ENCODE results near the gene GET4. TPM values are rescaled to one million over a fixed set of nuclear protein-coding genes. Genes with fewer than 3 reads are reported as not detected.

The GET4 gene
- total and polyA plus RNA-seq, 2 of the 4 experiments (the other 2 are of a cell fraction): 11.3 to 30.9 TPM

- peaks cover 2% of the 10 kb centered on the region; the same call in 1 of the 2 replicates for H3K4me1 ChIP-seq (ENCODE audit: control insufficient read depth, insufficient read depth, low read length)
- no peak overlapping the region for H3K23ac ChIP-seq (ENCODE audit: low read depth, low read length)
- H4K5ac ChIP-seq (ENCODE audit: low read depth, low read length): no peak overlapping the region
- no peak overlapping the region for H2AFZ ChIP-seq (replicated peaks; ENCODE audit: low read length, poor library complexity)
- TF ChIP-seq MAFK (IDR thresholded peaks at IDR 0.05; ENCODE audit: low read depth, low read length) (no peak), POLR2A (IDR thresholded peaks at IDR 0.05; ENCODE audit: low read depth, low read length) (no peak), NFE2L2 (IDR thresholded peaks at IDR 0.05; ENCODE audit: low read depth, low read length) (no peak), ELK1 (IDR thresholded peaks at IDR 0.05; ENCODE audit: borderline replicate concordance, low read depth, low read length) (no peak), CEBPB (IDR thresholded peaks at IDR 0.05; ENCODE audit: low read depth, low read length) (no peak), CTCF (conservative IDR thresholded peaks at IDR 0.05; ENCODE audit: low read depth, low read length) (no peak)
- ChIA-PET CTCF (no interaction called here), POLR2A (ENCODE audit: unreplicated experiment) (no interaction called here)
- no peak overlapping the region for H2AK9ac ChIP-seq (replicated peaks; ENCODE audit: low read depth, low read length, poor library complexity)
- H3K9ac ChIP-seq (ENCODE audit: low read depth, low read length): no peak overlapping the region
- in situ Hi-C loops (cut with MboI; ENCODE audit: low sequenced_read_pairs) (no loop called here), dilution Hi-C loops (cut with HindIII; ENCODE audit: low sequenced_read_pairs, unreplicated experiment) (no loop called here), intact Hi-C loops (cut with micrococcal nuclease) (no loop called here)
- no peaks in the 10 kb centered on the region for H4K20me1 ChIP-seq (ENCODE audit: insufficient read depth, low read length)
- H3K27me3 ChIP-seq (ENCODE audit: control insufficient read depth, insufficient read depth, low read length): no peaks in the 10 kb centered on the region
- no peaks in the 10 kb centered on the region for H3K79me1 ChIP-seq (ENCODE audit: low read depth in 1 of 2, low read length in 2 of 2)
- no peak overlapping the region for H2BK20ac ChIP-seq (ENCODE audit: low read depth, low read length)
- BruUV-seq (replicated peaks): no TSS peak
- no peaks in the 10 kb centered on the region for H3K9me1 ChIP-seq (ENCODE audit: insufficient read depth, low read length)
- H2BK120ac ChIP-seq (ENCODE audit: low read depth, low read length): no peak overlapping the region
- H3K4me3 ChIP-seq (ENCODE audit: insufficient read depth, low read depth, low read length): no peak overlapping the region
- no peak overlapping the region for H4K8ac ChIP-seq (ENCODE audit: low read depth in 2 of 2, low read length in 2 of 2)
- H3K18ac ChIP-seq (ENCODE audit: low read depth, low read length): no peak overlapping the region
- no peak overlapping the region for H3K14ac ChIP-seq (replicated peaks; ENCODE audit: low read depth, low read length)
- DNase-seq (no peak), ATAC-seq (ENCODE audit: low read depth) (no peak)
- H3K27ac ChIP-seq (ENCODE audit: insufficient read depth, low read length): no peak overlapping the region
- no peak overlapping the region for H2BK5ac ChIP-seq (ENCODE audit: low read depth, low read length, poor library complexity, severe bottlenecking)
- no peak overlapping the region for H4K91ac ChIP-seq (ENCODE audit: insufficient read depth, low read depth, low read length)
- 90% methylated on average over 4 of the region's 21 CpGs; no CpG with 5 or more reads in 1 of the 2 experiments for WGBS, 2 experiments (ENCODE audit: extremely low coverage in 2 of 2, insufficient read length in 1 of 2)
- no peak overlapping the region for H2BK15ac ChIP-seq (ENCODE audit: low read depth, low read length)
- H2AK5ac ChIP-seq (ENCODE audit: low read depth, low read length): no peak overlapping the region
- H3K36me3 ChIP-seq (ENCODE audit: control insufficient read depth, insufficient read depth, low read length): no peaks in the 10 kb centered on the region
- no peak overlapping the region for H3K4me2 ChIP-seq (ENCODE audit: low read depth, low read length)
- H3K9me3 ChIP-seq (ENCODE audit: control insufficient read depth, insufficient read depth, low read length): no peaks in the 10 kb centered on the region
- H3K56ac ChIP-seq (ENCODE audit: extremely low read depth, insufficient read depth, low read length): no peak overlapping the region
- H3K4ac ChIP-seq (ENCODE audit: low read depth, low read length): no peak overlapping the region
Observed at GRCh38 chr7:918441-919113, 42.2 kb downstream of the GET4 start.

All from IMR-90 (cell line).